IPS-18c (cell line): Measurements from ENCODE around the gene CDS2.
"Not testable (repeated sequence)": the region's sequence is repeated elsewhere in the genome, so short reads cannot be mapped to it uniquely, and the experiment has no call there.

ENCODE experiments used
- H3K4me3 ChIP-seq: 2 replicates; pipeline ENCODE4 v1.7.0; 2013; ENCODE audit warnings: low read depth, mild to moderate bottlenecking, low read length, moderate library complexity; ENCODE audit not compliant: insufficient read depth
- H3K9me3 ChIP-seq: one replicate; pipeline ENCODE4 v1.6.1; 2013; ENCODE audit warnings: mild to moderate bottlenecking, low read length, moderate library complexity; ENCODE audit not compliant: control insufficient read depth, insufficient read depth

The CDS2 gene

GRCh38 chr20:5126512-5127203 lies at the start of gene CDS2:
Gene CDS2 (plus strand): TSS chr20:5127008. CDS start chr20:5127093, 85 bp downstream.
- H3K4me3 ChIP-seq = peak within 1 kb of the TSS; percentile 94

GRCh38 chr20:5077761-5078387 lies 48.9 kb upstream of the CDS2 start:
- H3K9me3 ChIP-seq = no peaks in the 10 kb centered on the region
- H3K4me3 ChIP-seq = no peak overlapping the region

More at GRCh38 chr20:5126512-5127203, at the start of gene CDS2:
- H3K9me3 ChIP-seq = no peaks in the 10 kb centered on the region

GRCh38 chr20:5078399-5078958 lies 48.3 kb upstream of the CDS2 start:
- Histone ChIP-seq H3K9me3 (no peaks in the 10 kb centered on the region), H3K4me3 (no peak overlapping the region)

GRCh38 chr20:5080384-5080877 lies 46.4 kb upstream of the CDS2 start:
- H3K9me3 ChIP-seq = no peaks in the 10 kb centered on the region
- H3K4me3 ChIP-seq = no peak overlapping the region

- Histone ChIP-seq H3K9me3 (no peaks in the 10 kb centered on the region), H3K4me3 (no peak overlapping the region)
Observed at GRCh38 chr20:5085380-5085779, 41.4 kb upstream of the CDS2 start.

- Histone ChIP-seq H3K9me3 (no peaks in the 10 kb centered on the region), H3K4me3 (no peak overlapping the region)
Observed at GRCh38 chr20:5088688-5089087, 38.1 kb upstream of the CDS2 start.

GRCh38 chr20:5090191-5090590 lies 36.6 kb upstream of the CDS2 start:
- Histone ChIP-seq H3K9me3 (no peaks in the 10 kb centered on the region), H3K4me3 (no peak overlapping the region)

GRCh38 chr20:5091902-5092301 lies 34.9 kb upstream of the CDS2 start:
- Histone ChIP-seq H3K4me3 (no peak overlapping the region; the same call in 1 of the 2 replicates), H3K9me3 (no peaks in the 10 kb centered on the region)

GRCh38 chr20:5092765-5093339 lies 34.0 kb upstream of the CDS2 start:
- Histone ChIP-seq H3K4me3 (no peak overlapping the region), H3K9me3 (no peaks in the 10 kb centered on the region)

- Histone ChIP-seq H3K4me3 (no peak overlapping the region), H3K9me3 (no peaks in the 10 kb centered on the region)
Observed at GRCh38 chr20:5095454-5095853, 31.4 kb upstream of the CDS2 start.

- Histone ChIP-seq H3K4me3 (no peak overlapping the region), H3K9me3 (no peaks in the 10 kb centered on the region)
Observed at GRCh38 chr20:5095931-5096330, 30.9 kb upstream of the CDS2 start.

GRCh38 chr20:5096463-5096862 lies 30.3 kb upstream of the CDS2 start:
- no peak overlapping the region for H3K4me3 ChIP-seq
- no peaks in the 10 kb centered on the region for H3K9me3 ChIP-seq

- not testable (repeated sequence) for H3K4me3 ChIP-seq, H3K9me3 ChIP-seq
Observed at GRCh38 chr20:5099009-5099408, 27.8 kb upstream of the CDS2 start.

GRCh38 chr20:5099909-5100308 lies 26.9 kb upstream of the CDS2 start:
- not testable (repeated sequence) for H3K9me3 ChIP-seq, H3K4me3 ChIP-seq

GRCh38 chr20:5100684-5101347 lies 26.0 kb upstream of the CDS2 start:
- H3K4me3 ChIP-seq = no peak overlapping the region
- no peaks in the 10 kb centered on the region for H3K9me3 ChIP-seq

- Histone ChIP-seq H3K9me3 (no peaks in the 10 kb centered on the region), H3K4me3 (no peak overlapping the region)
Observed at GRCh38 chr20:5104479-5104878, 22.3 kb upstream of the CDS2 start.

GRCh38 chr20:5109276-5109675 lies 17.5 kb upstream of the CDS2 start:
- H3K9me3 ChIP-seq = no peaks in the 10 kb centered on the region
- no peak overlapping the region for H3K4me3 ChIP-seq
